ENCODE data around the gene UBR4.

- TF ChIP-seq CTCF (optimal IDR thresholded peaks at IDR 0.05 in 1 of 3, IDR thresholded peaks at IDR 0.05 in 1 of 3, conservative IDR thresholded peaks at IDR 0.05 in 1 of 3; ENCODE audit: extremely low read depth in 1 of 3, insufficient read depth in 2 of 3, low read length in 3 of 3) (no peak), EZH2 (IDR thresholded peaks at IDR 0.05; ENCODE audit: low read length) (no peak)
Measured at GRCh38 chr1:19071674-19072281, 138.3 kb downstream of the UBR4 start.

All from keratinocyte (primary cell).